Esophagus (tissue), 2 donors: Measurements from ENCODE around the gene SESTD1. TPM values are rescaled to one million over a fixed set of nuclear protein-coding genes. Genes with fewer than 3 reads are reported as not detected.
"Not testable (repeated sequence)": the region's sequence is repeated elsewhere in the genome, so short reads cannot be mapped to it uniquely, and the experiment has no call there.

Experiments
- H3K27ac ChIP-seq, 2 donors: one replicate each; pipeline ENCODE4 v1.5.1; 2013; ENCODE audit warnings: low read depth in 2 of 2, mild to moderate bottlenecking in 2 of 2, inconsistent platforms in 1 of 2, low read length in 1 of 2, moderate library complexity in 1 of 2
- H3K27me3 ChIP-seq, 2 donors: one replicate each; pipeline ENCODE4 v1.6.1; 2013; ENCODE audit warnings: low read length in 2 of 2, control low read depth in 1 of 2, mild to moderate bottlenecking in 1 of 2; ENCODE audit not compliant: insufficient read depth in 2 of 2, control insufficient read depth in 1 of 2
- H3K36me3 ChIP-seq, 2 donors: one replicate each; pipeline ENCODE4 v1.6.1; 2013; ENCODE audit warnings: low read length in 1 of 2; ENCODE audit not compliant: control insufficient read depth in 2 of 2, insufficient read depth in 2 of 2
- H3K4me1 ChIP-seq, 2 donors: one replicate each; pipeline ENCODE4 v1.6.1; 2013; ENCODE audit warnings: low read length in 1 of 2; ENCODE audit not compliant: control insufficient read depth in 2 of 2, insufficient read depth in 2 of 2
- H3K4me3 ChIP-seq, 2 donors: one replicate each; pipeline ENCODE4 v1.5.1; 2013; ENCODE audit warnings: low read length in 2 of 2, mild to moderate bottlenecking in 2 of 2, low read depth in 1 of 2, moderate library complexity in 1 of 2
- H3K9me3 ChIP-seq, 2 donors: one replicate each; pipeline ENCODE4 v1.6.1; 2013; ENCODE audit warnings: mild to moderate bottlenecking in 2 of 2, low read depth in 1 of 2, low read length in 1 of 2, moderate library complexity in 1 of 2; ENCODE audit not compliant: control insufficient read depth in 2 of 2, insufficient read depth in 1 of 2
- WGBS, 2 donors: extraction: QIAGEN DNeasy Blood & Tissue Kit; methylation state at CpG; one replicate each; pipeline ENCODE4 v1.1.7; 2013; 5-methylcytosine and 5-hydroxymethylcytosine counted together
- polyA plus RNA-seq, 2 donors: library from polyadenylated mRNA; stranded (reverse); fragments of 200-250 nt; gene quantifications; one replicate each; pipeline ENCODE4 v1.2.3, GENCODE V29; 2013
- donor health status: healthy with polysubstance abuse.
- donor health status: Bipolar disorder and iron deficiency.

SESTD1 gene
- polyA plus RNA-seq, 2 donors, result 3.0 to 7.6 TPM

GRCh38 chr2:179255129-179255528 lies 9.5 kb downstream of the SESTD1 start:
- no peak overlapping the region for H3K4me3 ChIP-seq
- no peaks in the 10 kb centered on the region for H3K27me3 ChIP-seq
- H3K36me3 ChIP-seq, result no peaks in the 10 kb centered on the region
- no peaks in the 10 kb centered on the region for H3K9me3 ChIP-seq
- H3K27ac ChIP-seq, result no peak overlapping the region
- WGBS, 2 donors, result 74 to 80% methylated on average over 1 of the region's 1 CpG
- H3K4me1 ChIP-seq, result no peaks in the 10 kb centered on the region

GRCh38 chr2:179253226-179253625 lies 11.4 kb downstream of the SESTD1 start:
- H3K36me3 ChIP-seq, result no peaks in the 10 kb centered on the region
- WGBS, 2 donors, result 20 to 30% methylated on average over 1 of the region's 1 CpG
- H3K27ac ChIP-seq, result no peak overlapping the region
- H3K4me3 ChIP-seq, result no peak overlapping the region
- no peaks in the 10 kb centered on the region for H3K27me3 ChIP-seq
- no peaks in the 10 kb centered on the region for H3K9me3 ChIP-seq
- no peaks in the 10 kb centered on the region for H3K4me1 ChIP-seq

- Histone ChIP-seq H3K36me3 (no peaks in the 10 kb centered on the region), H3K4me3 (no peak overlapping the region), H3K27ac (no peak overlapping the region), H3K4me1 (no peaks in the 10 kb centered on the region), H3K9me3 (no peaks in the 10 kb centered on the region), H3K27me3 (no peaks in the 10 kb centered on the region)
- 67 to 72% methylated on average over 2 of the region's 2 CpGs for WGBS, 2 donors
Measured at GRCh38 chr2:179252423-179252822, 12.2 kb downstream of the SESTD1 start.

- Histone ChIP-seq H3K9me3 (no peaks in the 10 kb centered on the region), H3K27me3 (no peaks in the 10 kb centered on the region), H3K4me3 (no peak overlapping the region), H3K36me3 (no peaks in the 10 kb centered on the region), H3K4me1 (no peaks in the 10 kb centered on the region), H3K27ac (no peak overlapping the region)
Measured at GRCh38 chr2:179251870-179252269, 12.8 kb downstream of the SESTD1 start.

DNA sequence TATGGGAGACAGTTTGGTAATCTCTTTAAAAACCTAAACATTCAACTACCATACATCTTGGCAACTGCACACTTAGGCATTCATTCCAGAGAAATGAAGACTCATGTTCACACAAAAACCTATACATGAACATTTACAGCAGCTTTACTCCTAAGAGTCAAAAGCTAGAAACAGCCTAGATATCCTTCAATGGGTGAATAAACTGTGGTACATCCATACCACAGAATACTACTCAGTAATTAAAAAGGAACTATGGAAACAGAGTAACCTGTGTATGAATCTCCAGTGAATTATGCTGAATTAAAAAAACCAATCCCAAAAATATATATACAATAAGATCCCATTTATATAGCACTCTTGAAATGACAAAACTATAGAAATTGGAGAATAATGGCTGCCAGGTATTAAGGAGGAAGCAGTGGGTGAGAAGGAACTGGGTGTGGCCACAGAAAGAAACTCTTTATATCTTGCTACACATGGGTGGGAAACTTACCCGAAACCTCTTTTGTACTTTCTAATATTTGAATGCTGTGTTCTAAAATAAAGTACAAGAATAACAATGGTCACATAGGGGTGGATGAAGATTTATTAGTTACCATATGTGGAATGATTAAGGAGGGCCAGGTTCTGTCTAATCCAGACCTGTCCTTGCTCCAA lies 13.7 kb downstream of the SESTD1 start:
- H3K4me3 ChIP-seq, result no peak overlapping the region
- WGBS, 2 donors, result 76 to 88% methylated on average over 1 of the region's 1 CpG
- no peaks in the 10 kb centered on the region for H3K4me1 ChIP-seq
- H3K9me3 ChIP-seq, result no peaks in the 10 kb centered on the region
- H3K36me3 ChIP-seq, result no peaks in the 10 kb centered on the region
- no peaks in the 10 kb centered on the region for H3K27me3 ChIP-seq
- H3K27ac ChIP-seq, result no peak overlapping the region

DNA sequence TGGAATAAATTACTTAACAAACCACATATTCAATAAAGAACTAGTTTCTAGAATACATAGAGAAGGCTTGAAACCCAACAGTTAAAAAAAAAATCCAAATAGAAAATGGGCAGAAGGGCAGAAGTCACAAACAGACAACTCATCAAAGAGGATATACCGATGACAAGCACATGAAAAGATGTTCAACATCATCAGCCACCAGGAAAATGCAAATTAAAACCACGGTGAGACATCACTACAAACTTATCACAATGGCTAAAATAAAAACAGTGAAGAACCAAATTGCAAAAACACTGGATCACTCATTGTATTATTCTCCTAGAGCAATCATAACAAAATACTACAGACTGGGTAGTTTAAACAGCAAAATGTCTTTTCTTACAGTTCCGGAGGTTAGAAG lies 14.5 kb downstream of the SESTD1 start:
- H3K4me1 ChIP-seq, result no peaks in the 10 kb centered on the region

DNA sequence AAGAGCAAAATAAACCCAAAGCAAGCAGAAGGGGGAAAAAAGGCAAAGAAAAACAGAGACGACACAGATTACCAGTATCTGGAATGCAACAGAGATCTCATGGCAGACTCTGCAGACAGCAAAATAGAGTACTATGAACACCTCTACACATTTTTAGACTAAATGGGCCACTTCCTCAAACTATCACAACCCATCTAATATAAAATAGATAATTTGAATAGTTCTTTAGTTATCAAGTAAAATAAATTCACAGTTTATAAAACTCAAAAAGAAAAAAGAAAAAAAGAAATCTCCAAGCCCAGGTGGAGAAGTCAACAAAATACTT lies 16.6 kb downstream of the SESTD1 start:
- H3K36me3 ChIP-seq, result no peaks in the 10 kb centered on the region
- no peak overlapping the region for H3K27ac ChIP-seq
- 64 to 83% methylated on average over 1 of the region's 1 CpG for WGBS, 2 donors
- no peaks in the 10 kb centered on the region for H3K9me3 ChIP-seq
- no peaks in the 10 kb centered on the region for H3K4me1 ChIP-seq
- no peak overlapping the region for H3K4me3 ChIP-seq
- no peaks in the 10 kb centered on the region for H3K27me3 ChIP-seq

More for the DNA sequence above, 14.5 kb downstream of the SESTD1 start:
- Histone ChIP-seq H3K36me3 (no peaks in the 10 kb centered on the region), H3K9me3 (no peaks in the 10 kb centered on the region), H3K27ac (no peak overlapping the region), H3K27me3 (no peaks in the 10 kb centered on the region), H3K4me3 (no peak overlapping the region)
- 88 to 92% methylated on average over 3 of the region's 3 CpGs for WGBS, 2 donors

GRCh38 chr2:179247318-179248023 lies 17.2 kb downstream of the SESTD1 start:
- H3K4me1 ChIP-seq, result no peaks in the 10 kb centered on the region
- no peaks in the 10 kb centered on the region for H3K27me3 ChIP-seq
- 75 to 86% methylated on average over 2 of the region's 2 CpGs for WGBS, 2 donors
- no peaks in the 10 kb centered on the region for H3K9me3 ChIP-seq
- H3K27ac ChIP-seq, result no peak overlapping the region
- no peak overlapping the region for H3K4me3 ChIP-seq
- H3K36me3 ChIP-seq, result no peaks in the 10 kb centered on the region

DNA sequence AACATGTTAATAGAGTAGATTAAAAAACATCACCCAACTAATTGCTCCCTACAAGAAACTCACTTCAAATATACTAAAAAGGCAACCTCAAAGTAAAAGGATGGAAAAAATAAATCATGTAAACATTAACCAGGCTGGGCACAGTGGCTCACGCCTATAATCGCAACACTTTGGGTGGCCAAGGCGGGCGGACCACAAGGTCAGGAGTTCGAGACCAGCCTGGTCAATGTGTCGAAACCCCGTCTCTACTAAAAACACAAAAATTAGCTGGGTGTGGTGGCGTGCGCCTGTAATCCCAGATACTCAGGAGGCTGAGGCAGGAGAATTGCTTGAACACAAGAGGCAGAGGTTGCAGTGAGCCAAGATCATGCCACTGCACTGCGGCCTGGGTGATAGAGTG lies 18.8 kb downstream of the SESTD1 start:
- not testable (repeated sequence) for H3K36me3 ChIP-seq, H3K4me1 ChIP-seq, H3K27me3 ChIP-seq, H3K4me3 ChIP-seq, H3K27ac ChIP-seq, H3K9me3 ChIP-seq
- WGBS, 2 donors, result 87 to 97% methylated on average over 10 of the region's 10 CpGs

- Histone ChIP-seq H3K4me1 (peaks cover 0 to 2% of the 10 kb centered on the region in 2 donors), H3K27ac (no peak overlapping the region), H3K9me3 (no peaks in the 10 kb centered on the region), H3K36me3 (no peaks in the 10 kb centered on the region), H3K4me3 (no peak overlapping the region), H3K27me3 (no peaks in the 10 kb centered on the region)
- 38 to 48% methylated on average over 1 of the region's 1 CpG for WGBS, 2 donors
Measured at GRCh38 chr2:179243046-179243445, 21.6 kb downstream of the SESTD1 start.
